Fibroblast of skin of left quadriceps (primary cell): ENCODE measurements around the gene ALPI.
A peak's percentile ranks its signal among the peaks of the same experiment; 100 is the strongest.
"Not testable (repeated sequence)": the region's sequence is repeated elsewhere in the genome, so short reads cannot be mapped to it uniquely, and the experiment has no call there.

Source experiments
- DNase-seq, 2 experiments: peaks; one replicate each; pipeline ENCODE4 v3.0.0-alpha.2; 2013; ENCODE audit warnings: low read depth in 2 of 2

The ALPI gene

DNA sequence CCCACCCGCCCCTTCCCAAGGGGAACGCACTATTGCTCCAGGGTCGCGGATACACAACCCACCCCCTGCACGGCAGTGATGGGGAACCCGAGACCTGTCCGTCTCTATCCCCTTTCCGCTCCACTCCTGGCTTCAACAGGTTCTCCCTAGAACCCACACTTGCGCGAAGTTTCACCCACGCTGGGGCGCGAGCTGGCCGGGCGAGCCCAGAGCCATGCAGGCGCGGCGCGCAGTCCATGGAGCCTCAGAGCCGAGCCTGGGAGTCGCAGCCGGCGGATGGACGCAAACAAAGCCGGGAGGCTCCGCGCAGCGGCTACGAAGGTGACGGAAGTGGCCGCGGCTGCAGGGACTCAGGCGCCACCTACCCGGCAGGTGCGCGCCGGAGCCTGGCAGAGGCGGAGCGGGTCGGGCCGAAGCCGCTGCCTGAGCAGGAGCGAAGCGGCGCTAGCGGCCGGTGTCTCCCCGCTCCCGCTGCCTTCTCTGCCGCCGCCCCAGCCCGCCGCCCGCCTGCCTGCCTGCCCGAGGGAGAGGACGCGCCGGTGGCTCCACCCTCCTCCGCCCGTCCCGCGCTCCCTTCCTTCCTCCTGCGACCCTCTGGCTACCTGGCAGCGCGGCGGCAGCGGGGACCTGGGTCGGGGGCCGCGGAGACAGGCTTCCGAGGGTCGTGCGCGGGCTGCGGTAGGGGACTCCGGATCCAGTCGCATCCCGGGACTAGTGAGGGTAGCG lies 35.3 kb upstream of the ALPI start:
- DNase-seq, result no peak

DNA sequence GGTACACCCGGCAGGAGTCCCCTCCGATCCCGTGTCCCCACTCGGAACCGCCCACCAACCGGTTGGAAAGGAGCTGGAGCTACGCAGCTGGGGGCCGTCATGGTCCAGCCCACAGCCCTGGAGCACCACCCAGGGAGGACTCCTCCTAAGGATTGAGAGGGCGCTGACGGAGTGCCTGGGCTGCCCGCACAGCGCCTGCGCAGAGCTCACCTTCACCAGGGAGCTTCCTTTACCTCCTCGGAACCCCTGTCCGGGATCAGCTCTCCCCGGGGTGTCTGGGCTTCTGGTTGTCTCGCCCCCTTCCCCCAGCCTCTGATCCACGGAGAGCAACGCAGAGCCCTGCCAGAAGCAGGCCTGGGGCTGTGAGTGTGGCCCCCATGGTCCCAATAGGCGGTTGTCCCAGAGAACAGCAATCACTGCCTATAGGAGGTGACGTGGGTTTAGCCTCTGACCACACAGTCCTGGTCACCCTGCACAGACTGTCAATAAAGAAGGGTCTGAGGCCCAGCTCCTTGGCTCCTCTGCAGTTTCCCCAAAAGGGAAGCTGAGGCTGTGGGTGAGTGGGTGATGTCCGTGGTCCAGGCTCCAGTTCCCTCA lies 34.7 kb upstream of the ALPI start:
- no peak for DNase-seq

DNA sequence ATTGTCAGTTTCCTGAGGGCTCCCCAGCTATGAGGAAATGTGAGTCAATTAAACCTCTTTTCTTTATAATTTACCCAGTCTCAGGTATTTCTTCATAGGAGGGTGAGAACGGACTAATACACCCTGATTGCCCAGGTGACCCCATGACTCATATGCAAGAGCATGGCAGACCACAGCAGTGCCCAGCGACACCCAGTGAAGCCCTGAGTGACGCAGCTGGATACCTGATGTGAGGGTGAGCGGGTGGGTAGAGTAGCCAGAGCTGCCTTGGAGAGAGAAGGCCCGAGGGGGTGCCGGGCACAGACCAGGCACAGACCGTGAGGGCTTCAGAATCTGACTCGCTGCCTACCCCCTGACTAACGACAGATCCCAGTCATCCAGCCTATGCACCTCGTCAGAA lies 33.9 kb upstream of the ALPI start:
- DNase-seq, result no peak

DNA sequence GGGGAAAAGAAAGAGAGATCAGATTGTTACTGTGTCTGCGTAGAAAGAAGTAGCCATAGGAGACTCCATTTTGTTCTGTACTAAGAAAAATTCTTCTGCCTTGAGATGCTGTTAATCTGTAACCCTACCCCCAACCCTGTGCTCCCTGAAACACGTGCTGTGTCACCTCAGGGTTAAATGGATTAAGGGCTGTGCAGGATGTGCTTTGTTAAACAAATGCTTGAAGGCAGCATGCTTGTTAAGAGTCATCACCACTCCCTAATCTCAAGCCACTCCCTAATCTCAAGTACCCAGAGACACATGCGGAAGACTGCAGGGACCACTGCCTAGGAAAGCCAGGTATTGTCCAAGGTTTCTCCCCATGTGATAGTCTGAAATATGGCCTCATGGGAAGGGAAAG lies 33.0 kb upstream of the ALPI start:
- DNase-seq, result not testable (repeated sequence)

DNA sequence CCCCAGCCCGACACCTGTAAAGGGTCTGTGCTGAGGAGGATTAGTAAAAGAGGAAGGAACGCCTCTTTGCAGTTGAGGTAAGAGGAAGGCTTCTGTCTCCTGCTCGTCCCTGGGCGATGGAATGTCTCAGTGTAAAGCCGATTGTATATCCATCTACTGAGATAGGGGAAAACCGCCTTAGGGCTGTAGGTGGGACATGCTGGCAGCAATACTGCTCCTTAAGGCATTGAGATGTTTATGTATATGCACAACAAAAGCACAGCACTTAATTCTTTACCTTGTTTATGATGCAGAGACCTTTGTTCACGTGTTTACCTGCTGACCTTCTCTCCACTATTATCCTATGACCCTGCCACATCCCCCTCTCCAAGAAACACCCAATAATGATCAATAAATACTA lies 32.5 kb upstream of the ALPI start:
- not testable (repeated sequence) for DNase-seq

DNA sequence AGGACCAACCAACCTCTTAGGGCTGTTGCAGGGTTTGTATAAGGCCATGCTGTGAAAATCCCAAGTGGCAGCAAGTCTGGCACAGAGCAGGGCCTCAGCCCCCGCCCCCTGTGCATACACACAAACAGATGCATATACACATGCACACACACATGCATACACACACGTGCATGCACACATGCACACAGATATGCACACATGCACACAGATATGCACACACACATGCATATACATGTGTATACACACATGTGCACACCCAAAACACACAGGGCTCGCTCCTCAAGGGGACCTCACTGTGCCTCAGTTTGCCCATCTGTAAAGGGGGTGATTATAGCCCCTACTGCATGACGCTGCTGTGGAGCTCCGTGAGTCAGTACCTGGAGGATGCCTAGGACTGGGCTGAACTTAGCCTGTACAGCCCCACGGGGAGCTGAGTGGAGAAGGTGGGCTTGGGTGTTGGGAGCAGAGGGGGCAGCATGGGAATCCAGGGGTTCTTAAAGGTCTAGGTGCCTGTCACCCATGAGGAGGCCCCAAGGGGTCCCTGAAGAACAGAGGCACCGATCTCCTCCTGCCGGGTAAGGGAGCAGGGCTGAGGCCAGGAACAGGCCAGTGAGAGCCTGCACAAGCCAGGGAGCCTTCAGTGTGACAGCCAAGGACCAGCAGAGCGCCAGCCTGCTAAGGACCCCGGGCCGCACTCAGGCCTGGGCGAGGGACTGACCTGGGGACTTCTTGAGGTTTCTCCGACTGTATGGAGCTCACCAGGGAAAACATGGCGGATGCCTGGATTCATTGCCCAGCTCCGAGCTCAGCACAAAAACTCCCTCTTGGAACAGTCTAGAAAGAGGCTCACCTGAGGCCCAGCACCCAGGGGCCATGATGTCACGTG lies 24.0 kb upstream of the ALPI start:
- DNase-seq, result no peak

DNA sequence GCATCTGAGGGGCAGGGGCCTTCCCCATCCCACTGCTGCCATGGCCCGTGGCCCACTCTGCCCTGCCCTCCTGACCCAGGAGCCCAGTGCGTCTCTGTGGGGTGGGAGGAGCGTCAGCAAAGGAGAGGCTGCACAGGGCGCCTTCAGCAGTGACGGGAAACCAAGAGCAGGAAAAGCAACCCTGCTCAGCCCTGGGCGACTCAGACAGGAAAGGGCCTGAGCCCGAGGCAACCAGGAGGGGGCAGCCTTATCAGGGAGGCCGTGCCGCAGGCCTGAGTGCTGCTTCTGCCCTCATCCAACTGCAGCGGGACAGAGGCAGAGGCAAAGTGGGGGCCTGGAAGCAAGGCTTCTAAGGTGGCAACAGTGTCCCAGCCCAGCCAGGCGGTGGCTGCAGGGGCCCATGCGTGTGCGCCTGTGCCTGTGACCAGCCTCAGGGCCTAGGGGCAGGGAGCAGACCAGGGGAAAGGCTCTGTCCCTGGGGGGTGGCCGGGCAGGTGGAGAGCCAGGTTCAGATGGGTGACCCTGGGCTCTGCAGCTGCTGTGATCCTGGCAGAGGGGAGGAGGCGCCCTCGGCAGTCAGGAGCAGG lies 23.3 kb upstream of the ALPI start:
- DNase-seq, result no peak

DNA sequence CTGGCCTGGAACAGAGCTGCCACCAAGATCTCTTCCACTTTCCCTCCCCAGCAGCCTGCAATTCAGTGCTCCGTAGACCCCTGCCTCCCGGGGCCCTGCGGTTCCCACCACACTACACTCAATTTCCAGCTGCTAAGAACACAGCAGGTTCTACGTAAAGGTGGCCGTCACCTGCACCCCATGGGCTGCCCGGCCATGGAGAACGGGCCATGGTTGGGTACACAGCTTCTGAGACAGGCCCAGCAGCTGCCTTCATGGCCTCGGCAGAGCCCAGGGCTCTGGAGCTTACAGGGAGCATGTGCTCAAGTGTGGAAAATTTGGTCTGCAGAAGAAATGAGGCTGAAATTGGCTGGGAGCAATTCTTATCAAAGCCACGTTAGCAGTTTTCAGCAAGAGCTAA lies 22.3 kb upstream of the ALPI start:
- not testable (repeated sequence) for DNase-seq

DNA sequence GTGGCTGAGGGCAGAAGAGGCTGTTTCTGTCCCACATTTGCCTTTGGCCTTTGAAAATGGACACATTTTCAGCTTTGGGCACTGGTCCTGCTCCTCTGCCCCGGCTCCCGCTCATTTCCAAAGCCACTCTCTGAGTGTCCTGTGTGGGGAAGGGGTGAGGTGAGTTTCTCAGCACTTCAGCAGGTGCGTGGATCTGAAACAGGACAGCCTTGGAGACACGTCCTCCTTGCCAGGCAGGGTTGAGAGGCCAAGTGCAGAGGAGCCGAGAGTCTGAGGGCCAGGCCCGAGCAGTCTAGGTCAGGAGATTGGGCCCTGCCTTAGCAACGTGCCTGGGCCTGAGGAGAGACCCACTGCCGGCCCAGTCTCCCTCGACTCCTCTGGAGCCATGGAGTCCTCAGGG lies 21.9 kb upstream of the ALPI start:
- no peak for DNase-seq

DNA sequence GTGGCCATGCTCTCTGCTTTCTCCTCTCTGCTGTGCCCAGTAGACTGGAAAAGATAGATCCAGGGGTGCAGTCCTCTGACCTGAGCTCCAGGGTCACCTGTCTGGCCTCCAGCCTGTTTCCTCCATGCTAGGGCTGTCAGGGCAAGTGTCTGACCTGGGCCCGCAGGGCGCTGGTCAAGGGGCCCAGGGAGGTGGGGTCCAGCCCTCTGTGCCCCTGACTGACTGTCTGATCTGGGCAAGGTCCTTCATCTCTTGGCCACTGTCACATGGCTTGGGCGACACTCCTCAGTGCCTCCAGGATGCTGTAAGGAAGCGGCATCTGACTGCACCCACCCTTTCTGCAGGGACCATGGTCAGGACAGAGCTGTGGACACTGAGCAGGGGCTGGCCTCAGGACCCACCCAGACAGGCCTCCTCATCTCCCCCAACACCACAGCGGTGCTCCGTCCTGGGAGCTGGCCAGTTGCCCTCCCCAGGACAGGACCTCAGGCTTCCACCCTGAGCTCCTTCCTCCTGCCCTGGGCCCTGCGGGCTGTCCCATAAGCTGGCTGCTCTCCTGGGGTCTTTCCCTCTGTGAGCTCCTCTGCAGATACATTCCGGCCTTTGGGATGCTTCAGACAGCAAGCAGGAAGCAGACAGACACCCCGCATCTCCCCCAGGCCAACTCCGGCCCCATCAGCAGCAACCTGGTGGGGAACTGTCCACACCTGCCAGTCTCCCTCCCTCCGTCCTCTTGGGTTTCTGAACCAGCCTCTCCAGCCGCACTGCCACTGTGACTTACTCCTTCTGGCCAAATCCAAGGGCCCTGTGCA lies 21.2 kb upstream of the ALPI start:
- DNase-seq, result no peak

DNA sequence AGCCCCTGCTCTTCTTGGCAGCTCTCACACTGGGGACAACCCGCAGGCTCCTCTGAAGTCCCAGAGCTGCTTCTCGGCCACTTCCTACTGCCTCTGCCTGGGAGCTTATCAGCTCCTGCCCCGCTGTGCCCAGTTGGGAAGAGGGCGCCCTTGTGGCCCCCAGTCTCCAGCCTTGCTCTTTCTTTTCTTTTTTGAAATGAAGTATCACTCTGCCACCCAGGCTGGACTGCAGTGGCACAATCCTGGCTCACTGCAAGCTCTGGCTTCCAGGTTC lies 20.6 kb upstream of the ALPI start:
- no peak for DNase-seq

DNA sequence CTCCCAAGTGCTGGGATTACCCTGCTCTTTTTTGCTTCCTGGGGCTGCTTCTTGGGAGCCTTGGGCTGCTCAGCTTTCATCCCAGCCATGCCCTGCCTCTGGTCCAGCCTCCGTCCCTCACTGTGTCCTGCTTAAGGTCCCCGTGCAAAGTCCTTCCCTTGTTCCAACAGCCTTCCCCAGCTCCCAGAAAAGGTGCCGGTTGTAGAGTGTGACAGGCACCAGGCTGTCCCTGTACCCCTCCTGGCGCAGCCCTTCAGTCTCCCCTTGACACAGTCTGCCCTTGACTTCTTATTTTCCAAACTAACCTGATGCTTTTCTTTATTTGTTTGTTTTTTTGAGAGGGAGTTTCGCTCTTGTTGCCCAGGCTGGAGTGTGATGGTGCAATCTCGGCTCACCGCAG lies 20.1 kb upstream of the ALPI start:
- DNase-seq, result no peak

DNA sequence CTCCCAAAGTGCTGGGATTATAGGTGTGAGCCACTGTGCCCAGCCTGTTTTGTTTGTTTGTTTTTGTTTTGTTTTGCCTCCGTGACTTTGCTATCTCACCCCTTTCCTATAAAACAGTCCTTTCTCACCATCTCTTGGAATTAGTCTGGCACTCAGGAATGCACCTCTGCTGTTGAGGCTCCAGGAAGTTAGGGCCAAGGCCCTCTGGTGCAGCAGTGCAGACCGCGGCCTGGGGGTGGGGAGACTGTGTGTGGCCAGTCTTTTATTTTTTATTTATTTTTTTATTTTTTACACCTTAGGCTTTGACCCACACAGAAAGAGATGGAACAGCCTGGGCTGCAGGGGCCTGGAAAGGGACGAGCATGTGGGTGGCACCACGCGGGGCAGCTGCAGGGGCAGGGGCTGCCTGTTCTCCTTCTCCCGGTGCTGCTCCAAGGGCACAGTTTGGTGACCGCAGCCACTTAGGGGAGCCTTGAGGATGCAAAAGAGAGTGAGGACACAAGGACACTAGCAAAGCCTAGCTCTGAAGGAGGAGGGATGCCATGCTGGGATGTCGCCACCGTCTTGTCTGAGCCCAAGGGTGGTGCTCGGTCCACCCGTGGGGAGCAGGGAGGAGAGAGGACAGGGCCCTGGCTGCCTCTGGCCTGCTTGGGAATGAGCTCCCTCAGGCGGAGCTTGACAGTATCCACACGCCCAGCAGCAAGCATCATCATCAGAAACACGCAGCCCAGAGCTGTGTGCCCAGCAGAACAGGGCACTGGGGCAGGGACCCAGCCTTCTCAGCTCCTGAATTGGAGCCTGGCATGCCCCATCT lies 19.4 kb upstream of the ALPI start:
- DNase-seq, result no peak

DNA sequence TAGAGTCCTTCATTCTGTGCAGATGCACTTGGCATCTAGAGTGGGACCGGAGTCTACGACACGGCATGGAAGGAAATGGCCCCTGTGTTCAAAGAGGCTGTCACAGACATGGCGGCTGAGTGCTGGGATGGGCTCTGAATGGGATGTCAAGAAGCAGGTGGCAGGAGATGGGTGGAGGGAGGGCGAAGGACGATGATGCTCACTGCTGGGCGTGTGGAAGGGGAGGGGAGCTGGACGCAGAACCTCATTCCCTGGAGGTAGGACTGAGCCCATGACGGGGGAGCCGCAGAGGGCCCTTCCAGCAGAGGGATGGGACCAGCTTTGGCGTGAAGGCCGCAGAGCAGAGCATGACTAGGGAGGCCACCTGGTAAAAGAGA lies 18.8 kb upstream of the ALPI start:
- DNase-seq, result no peak

DNA sequence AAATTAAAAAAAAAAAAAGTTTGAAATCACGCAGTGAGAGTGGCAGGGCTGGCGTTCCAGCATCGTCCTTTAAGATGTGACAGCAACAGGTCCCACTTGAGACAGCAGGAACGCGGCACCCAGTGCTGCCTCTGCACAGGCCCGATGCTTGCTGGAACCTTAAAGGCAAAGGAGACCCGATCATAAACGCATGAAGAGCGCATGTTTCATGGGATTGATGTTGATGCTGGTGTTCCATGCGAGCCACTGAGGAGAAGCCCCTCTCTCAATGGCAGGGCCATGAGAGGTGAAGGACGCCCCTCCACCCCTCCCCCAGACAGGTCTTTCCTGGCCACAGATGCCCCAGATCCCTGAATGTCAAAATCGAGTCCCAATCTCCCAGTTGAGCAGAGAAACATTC lies 17.9 kb upstream of the ALPI start:
- no peak for DNase-seq

DNA sequence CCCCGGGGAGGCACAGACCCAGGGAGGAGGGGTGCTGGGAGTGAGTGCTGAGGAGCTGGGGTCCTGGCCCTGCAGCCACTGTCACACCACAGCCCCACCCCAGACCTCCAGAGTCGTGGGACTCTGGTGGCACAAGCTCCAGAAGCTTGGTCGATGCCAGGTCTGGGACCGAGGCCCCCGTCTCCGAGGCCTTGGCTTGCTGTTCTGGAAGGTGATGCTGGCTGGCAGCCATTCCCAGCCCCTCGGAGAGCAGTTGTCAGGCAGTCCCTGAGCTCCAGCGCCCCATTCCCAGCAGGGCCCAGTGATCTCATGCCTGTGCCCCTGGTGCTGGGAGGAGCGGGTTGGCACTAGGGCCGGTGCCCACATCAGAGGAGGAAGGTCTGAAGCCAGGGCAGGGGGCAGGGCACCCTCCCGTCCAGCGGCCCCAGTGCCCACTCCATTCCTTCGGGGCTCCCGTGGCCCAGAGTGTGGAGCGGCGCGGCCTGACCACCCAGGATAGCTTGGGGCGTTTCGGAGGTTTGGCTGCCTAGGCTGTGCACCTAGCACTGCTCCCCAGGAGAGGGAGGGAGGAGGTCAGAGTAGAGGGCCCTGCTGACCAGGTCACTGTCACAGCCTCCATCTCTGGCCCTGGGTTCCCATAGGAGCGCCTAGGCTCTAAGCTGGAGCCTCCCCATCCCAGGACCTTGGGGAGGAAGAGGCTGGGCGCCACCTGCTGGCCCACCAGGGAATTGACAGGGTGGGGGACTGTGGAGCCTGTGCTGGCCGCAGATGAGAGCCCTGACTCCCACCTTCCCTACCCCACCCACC lies 16.8 kb upstream of the ALPI start:
- DNase-seq, result no peak

DNA sequence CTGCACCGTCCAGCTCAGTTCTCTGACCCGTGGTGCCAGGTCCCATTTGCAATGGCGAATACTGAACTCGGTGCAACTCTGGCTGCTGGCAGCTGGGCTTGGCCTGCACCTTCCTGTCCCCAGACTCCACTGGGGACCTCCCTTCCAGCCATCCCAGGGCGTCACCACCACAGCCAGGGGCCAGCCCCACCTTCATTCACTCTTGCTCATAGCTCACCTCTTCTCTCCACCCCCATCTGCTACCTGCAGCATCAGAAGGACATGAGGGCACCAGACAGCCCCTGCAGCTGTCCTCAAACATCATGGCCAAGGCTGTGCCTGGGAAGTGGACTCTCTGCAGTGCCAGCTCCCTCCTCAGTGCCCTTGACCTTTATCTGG lies 16.2 kb upstream of the ALPI start:
- DNase-seq, result no peak

DNA sequence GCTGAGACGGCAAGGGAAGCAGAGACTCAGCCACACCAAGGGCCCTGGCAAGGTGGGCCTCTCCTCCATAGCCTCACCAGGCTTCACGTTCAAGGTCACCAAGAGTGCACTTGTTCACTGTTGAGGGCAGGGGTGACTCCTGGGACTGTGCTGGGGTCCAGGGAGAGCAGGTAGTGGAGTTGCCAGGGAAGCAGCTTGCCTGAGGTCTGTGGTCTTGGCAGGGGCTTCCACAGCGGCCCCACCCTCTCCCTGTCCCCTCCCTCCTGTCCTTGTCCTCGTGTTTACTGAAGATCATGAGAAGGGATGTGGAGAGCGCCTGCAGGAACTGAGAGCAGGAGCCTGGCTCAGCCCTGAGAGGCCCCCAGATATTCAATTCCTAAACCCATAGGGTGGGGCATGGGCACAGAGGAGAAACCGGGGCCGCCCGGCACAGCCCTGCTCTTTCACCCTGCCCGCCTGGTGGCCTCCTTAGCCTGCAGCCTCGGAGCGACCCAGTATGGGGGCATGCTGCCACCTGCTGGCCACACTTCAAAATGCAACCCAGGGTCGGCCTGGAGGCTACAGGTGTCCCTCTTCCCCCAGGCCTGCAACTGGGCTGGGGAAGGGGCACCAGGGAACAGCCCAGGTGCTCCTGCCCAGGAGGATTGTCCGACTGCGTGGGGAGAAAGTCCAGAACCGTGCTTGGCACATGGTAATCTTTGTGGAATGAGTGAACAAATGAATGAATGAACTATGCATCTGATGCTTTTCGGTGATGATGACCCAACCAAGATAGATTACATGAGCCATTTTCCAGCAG lies 15.5 kb upstream of the ALPI start:
- DNase-seq, result peak; percentile 12 to 16

DNA sequence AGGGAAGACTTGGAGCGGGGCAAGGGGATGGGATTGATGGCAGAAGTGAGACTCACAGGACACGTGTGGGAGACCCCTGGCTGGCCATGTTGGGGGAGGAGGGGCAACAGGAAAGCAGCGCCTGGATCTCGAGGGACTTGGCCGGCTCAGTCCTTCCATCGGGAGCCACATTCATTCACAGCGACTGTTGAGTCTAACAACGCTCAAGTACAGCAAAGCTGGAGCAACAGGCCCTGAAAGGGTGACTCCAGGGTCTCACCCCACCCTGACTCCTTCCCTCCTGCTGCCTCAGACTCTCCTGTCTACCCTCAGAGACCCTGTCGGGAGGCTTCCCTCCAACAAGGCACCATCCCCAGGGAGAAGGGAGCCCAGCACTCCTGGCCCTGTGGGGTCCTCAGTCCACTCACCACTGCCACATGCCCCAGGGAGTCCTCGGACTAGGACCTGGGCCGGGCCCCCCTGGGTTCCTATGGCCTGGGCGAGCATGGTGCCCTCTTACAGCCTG lies 14.8 kb upstream of the ALPI start:
- no peak for DNase-seq
